Measurements from ENCODE around the gene NDEL1. TPM values are rescaled to one million over a fixed set of nuclear protein-coding genes. Genes with fewer than 3 reads are reported as not detected.

Gene NDEL1
- total and polyA plus RNA-seq, 2 donors (not counting 3 experiments of a cell fraction or from before 2014, with no cell fraction given): 60.0 to 87.4 TPM

DNA sequence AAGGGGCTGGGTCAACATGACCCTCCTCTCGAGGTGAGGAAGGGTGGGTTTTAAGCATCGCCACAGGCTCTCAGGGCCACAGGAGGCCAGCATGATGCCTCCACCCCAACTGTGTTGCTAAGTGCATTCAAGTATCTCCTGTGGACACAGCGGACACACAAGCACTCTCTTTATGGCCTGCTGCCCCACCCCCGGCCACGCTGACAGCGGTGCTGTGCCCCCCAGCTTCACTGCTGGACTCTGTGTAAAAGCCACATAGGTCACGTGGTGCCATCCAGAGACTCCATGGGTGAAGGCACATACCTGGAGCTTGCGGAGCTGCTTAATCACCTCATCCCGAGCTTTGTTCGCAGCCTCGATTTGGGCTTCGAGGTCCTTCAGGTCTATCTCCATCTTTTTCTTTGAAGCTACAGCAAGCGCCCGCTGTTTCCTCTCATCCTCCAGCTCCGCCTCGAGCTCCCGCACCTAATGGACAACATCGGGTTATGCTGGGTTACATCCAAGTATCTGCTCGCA, 51.5 kb downstream of the NDEL1 start:
- Histone ChIP-seq H3K9me3 (replicated peaks; ENCODE audit: control insufficient read depth, insufficient read depth, low read length) (no peaks in the 10 kb centered on the region), H3K27ac (ENCODE audit: insufficient read depth, low read depth, low read length) (no peak overlapping the region), H3K4me1 (ENCODE audit: control insufficient read depth, extremely low read depth, insufficient read depth, low read length) (no peaks in the 10 kb centered on the region), H3K4me2 (ENCODE audit: insufficient read depth, low read length) (no peak overlapping the region), H2AFZ (ENCODE audit: low read depth, low read length) (no peak overlapping the region), H3K9ac (replicated peaks; ENCODE audit: extremely low read depth, insufficient read depth, low read length) (no peak overlapping the region), H4K20me1 (replicated peaks; ENCODE audit: control insufficient read depth, extremely low read depth, insufficient read depth, low read length) (no peaks in the 10 kb centered on the region), H3K4me3 (replicated peaks in 1 of 3; ENCODE audit: insufficient read depth in 1 of 3, low read depth in 1 of 3, low read length in 3 of 3) (no peak overlapping the region), H3K27me3 (ENCODE audit: control insufficient read depth in 2 of 2, insufficient read depth in 2 of 2, low read length in 2 of 2) (no peaks in the 10 kb centered on the region), H3K36me3 (ENCODE audit: control insufficient read depth in 2 of 2, extremely low read depth in 1 of 2, insufficient read depth in 2 of 2, low read length in 2 of 2) (peaks cover 24 to 60% of the 10 kb centered on the region in 2 experiments), H3K79me2 (ENCODE audit: control insufficient read depth, insufficient read depth, low read length) (no peaks in the 10 kb centered on the region), H3K9me1 (replicated peaks; ENCODE audit: control insufficient read depth, extremely low read depth, insufficient read depth, low read length) (no peaks in the 10 kb centered on the region)
- intact Hi-C loops (cut with micrococcal nuclease) (no loop called here), dilution Hi-C loops (cut with MboI; ENCODE audit: extremely low pct_ligation_motif_present, low sequenced_read_pairs) (no loop called here)
- FAIRE-seq: no peak
- BruUV-seq (replicated peaks): no TSS peak
- DNase-seq (ENCODE audit: low read depth, low spot score): no peak
- ChIA-PET POLR2A (no interaction called here), CTCF (interaction anchor here (1.0 to 1.3 kb wide), 2 partner anchors 9 to 299 kb away, joined by 3 read pairs; no protein-coding TSS in a partner anchor)
- TF ChIP-seq MYC (IDR thresholded peaks at IDR 0.05; ENCODE audit: low read depth, low read length) (no peak), GATA2 (IDR thresholded peaks at IDR 0.05; ENCODE audit: insufficient read depth, insufficient read length, low read depth, low read length) (no peak), EZH2 (IDR thresholded peaks at IDR 0.05; ENCODE audit: borderline replicate concordance, low read depth, low read length, severe bottlenecking) (no peak), POLR2A (IDR thresholded peaks at IDR 0.05; ENCODE audit: low read depth, low read length) (no peak), FOS (IDR thresholded peaks at IDR 0.05; ENCODE audit: borderline replicate concordance, insufficient read depth, low read length) (no peak), POLR2AphosphoS5 (IDR thresholded peaks at IDR 0.05; ENCODE audit: insufficient read depth, low read depth, low read length) (no peak), JUN (IDR thresholded peaks at IDR 0.05; ENCODE audit: borderline replicate concordance, insufficient read depth, insufficient read length, low read depth) (no peak)
- TF ChIP-seq, protein P1, sequence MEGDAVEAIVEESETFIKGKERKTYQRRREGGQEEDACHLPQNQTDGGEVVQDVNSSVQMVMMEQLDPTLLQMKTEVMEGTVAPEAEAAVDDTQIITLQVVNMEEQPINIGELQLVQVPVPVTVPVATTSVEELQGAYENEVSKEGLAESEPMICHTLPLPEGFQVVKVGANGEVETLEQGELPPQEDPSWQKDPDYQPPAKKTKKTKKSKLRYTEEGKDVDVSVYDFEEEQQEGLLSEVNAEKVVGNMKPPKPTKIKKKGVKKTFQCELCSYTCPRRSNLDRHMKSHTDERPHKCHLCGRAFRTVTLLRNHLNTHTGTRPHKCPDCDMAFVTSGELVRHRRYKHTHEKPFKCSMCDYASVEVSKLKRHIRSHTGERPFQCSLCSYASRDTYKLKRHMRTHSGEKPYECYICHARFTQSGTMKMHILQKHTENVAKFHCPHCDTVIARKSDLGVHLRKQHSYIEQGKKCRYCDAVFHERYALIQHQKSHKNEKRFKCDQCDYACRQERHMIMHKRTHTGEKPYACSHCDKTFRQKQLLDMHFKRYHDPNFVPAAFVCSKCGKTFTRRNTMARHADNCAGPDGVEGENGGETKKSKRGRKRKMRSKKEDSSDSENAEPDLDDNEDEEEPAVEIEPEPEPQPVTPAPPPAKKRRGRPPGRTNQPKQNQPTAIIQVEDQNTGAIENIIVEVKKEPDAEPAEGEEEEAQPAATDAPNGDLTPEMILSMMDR (IDR thresholded peaks at IDR 0.05; ENCODE audit: extremely low read depth in 1 of 2, insufficient read depth in 1 of 2, low read depth in 1 of 2, low read length in 2 of 2): no peak
- TF ChIP-seq, protein P2, sequence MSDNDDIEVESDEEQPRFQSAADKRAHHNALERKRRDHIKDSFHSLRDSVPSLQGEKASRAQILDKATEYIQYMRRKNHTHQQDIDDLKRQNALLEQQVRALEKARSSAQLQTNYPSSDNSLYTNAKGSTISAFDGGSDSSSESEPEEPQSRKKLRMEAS (IDR thresholded peaks at IDR 0.05; ENCODE audit: insufficient read depth, insufficient read length): no peak
